HG02678 (cell line): ENCODE measurements around the gene PTPRE.
A peak's percentile ranks its signal among the peaks of the same experiment; 100 is the strongest.

ENCODE experiments used
- ATAC-seq: cut with Tn5 transposase; IDR thresholded peaks from one replicate; pipeline ENCODE4 v1.9.1; 2021; ENCODE audit warnings: mild to moderate bottlenecking, moderate library complexity; ENCODE audit not compliant: unreplicated experiment

Gene PTPRE

DNA sequence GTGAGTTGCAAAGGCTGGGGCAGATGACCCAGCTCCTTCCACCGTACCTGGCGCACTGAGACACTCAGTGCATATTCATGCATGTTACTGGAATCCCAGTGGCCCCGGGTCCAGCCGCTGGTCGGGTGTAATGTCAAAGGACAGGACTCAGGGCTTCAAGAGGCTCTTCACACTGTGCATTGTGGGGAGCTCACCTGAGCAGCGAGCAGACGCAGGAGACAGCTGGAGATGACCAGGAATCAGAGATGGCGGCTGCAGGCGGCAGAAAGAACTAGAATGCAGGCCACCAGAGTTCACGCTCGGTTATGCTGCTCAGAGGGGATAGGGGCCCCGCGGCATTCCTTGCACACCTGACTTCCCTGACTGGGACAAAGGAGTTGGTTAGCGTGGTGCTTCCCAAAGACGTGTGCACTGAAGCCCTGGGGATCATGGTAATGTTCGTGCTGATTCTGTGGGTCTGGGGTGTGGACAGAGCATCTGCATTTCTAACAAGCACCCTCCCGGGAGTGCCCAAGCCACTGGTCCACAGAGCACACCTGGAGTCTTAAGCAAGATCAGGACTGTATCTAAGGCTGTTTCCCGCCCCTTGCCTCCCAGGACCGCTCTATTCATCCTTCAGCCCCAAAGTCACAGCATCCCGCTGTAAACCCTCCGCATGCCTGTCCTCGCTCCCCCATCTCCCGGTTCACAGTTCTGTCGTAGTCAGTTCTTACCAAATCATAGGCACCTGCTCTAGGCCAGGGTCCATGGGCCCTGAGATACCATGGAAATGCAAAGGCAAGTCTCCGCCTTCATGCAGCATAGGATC lies 148.4 kb downstream of the PTPRE start:
- ATAC-seq, result no peak

- no peak for ATAC-seq
These were observed 149.6 kb downstream of the PTPRE start for GRCh38 chr10:128056303-128057050.

- ATAC-seq, result no peak
These were observed 151.3 kb downstream of the PTPRE start for GRCh38 chr10:128058106-128058749.

- no peak for ATAC-seq
These were observed 151.8 kb downstream of the PTPRE start for GRCh38 chr10:128058750-128059134.

DNA sequence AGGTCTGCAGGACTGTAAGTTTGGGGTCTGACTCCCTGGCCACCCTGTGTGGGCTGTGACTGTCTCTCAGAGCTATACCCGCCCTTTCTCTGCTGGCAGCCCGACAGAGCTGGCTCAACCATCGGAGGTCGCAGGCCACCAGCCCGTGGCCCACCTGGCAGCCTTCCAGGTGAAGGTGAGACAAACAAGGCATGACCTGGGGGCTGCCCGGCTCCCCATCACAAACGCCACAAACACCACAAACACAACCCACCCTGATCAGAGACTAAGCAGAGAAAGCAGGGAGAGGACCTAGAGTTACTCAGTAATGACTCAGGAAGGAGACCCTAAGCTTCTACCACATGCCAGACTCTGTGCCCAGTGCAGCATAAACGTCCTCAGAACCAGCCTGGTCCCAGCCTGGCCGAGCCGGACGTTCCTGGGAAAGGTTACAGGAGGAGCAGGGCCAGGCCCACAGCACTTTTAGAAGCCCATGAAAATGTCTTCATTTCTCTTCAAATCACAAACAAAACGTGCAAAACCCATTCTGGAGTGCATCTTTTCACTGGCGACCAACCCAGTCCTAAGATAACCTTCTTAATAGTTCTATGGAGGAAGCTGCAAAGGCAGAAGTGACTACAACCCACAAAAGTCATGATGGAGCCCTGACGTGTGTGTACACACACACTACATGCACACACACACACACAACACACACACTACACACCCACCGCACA lies 152.5 kb downstream of the PTPRE start:
- no peak for ATAC-seq

DNA sequence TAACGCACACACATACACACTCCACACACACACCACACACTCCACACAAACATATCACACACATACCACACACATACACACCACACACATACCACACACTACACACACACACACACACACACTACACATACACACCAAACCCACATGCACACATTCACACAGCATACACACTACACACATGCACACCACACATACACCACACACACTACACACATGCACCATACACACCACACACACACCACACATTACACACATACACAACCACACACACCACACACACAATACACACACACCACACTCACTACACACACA lies 153.0 kb downstream of the PTPRE start:
- no peak for ATAC-seq

GRCh38 chr10:128060341-128061250 lies 153.7 kb downstream of the PTPRE start:
- no peak for ATAC-seq

DNA sequence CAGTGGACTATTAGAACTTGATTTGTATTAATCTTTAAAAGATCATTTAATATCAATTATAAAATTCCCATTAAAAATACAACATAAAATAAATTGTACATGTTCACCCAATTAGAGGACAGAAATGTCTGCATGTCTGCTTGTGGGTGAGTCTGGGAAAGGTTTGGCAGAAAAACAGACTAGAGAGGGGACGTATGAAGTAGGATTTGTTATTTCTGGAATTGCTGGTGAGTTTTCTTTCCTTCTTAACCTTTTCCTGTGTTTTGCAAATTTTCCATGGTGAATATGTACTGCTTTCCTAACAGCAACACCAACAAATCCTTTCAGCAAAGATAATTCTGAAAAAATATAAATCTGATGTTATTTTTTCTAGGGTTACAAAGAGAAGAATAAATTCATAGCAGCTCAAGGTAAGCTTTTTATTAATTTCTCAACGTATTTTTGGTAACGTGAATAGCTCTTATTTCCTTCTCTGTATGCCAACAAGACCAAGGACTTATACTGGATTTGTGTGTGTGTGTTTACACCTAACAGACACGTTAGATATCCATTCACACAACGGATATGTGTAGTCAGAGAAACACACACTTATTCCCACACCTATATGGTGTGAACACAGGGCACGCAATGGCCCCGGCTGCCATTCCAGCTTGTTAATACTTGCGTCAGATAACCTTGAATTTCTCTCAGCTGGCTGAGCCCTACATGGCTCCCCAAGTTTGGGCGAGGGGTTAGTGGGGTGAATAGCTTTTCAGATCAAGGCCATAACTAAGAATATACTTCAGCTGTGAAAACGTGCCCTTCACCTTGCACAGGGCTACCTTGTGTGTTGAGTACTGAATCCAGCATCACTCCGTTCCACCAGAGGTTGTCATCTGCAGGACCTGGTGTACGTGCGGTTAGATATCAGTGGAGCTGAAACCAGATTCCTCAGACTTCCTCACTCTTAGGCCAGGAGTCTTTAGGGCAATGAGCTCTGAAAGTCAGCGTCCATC lies 154.7 kb downstream of the PTPRE start:
- ATAC-seq, result no peak

DNA sequence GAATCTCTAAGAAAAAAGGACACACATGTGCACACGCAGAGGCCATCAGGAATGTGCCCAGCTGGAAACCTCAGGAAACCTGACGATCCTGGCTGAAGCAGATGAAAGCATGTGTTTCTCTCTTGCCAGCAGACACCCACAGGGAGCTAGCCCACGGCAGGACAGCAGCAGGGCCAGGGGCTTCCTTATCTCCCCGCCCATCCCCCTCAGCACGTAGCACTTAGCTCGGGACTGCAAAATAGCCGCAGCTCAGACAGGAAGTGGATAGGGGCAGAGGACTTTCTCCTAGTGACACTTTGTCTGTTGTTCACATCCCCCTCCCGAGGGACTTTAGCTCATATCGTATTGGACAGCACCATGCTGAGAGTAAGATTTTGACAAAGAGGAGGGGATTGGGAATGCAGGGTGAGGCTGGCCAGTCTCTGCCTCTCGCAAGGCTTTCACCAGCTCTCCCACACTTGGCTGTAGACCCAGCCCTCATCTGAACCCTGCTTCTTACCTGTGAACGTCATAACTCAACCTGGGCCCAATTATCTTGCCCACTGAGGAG lies 155.5 kb downstream of the PTPRE start:
- ATAC-seq, result peak; percentile 11

DNA sequence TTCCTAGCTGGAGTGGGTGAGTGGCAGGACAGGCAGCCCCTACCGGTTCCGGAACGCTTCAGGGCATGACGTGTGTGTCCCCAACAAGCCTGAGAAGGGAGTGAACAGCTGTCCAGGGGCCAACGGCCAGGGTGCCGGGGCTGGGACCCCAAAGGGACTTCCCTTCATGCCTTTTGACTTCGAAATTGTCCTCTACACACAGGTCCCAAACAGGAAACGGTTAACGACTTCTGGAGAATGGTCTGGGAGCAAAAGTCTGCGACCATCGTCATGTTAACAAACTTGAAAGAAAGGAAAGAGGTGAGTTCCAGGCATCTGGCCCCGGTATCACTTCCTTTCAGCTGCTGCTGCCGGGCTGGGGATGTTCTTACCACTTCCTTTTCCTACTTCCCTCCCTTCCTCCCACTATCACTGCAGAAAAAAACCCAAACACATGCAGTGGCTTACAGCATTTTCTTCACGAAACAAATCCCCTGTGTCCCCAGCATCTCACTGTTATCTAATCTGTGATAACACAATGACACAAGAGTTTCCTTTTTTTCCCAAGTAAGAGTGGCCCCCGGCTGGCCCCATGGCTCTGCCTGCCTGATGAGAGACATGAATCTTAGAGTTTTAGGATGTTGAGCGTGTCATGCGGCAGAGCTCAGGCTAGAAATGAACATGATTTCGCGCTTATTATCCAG lies 156.1 kb downstream of the PTPRE start:
- ATAC-seq, result peak; percentile 49

- ATAC-seq, result peak; percentile 27
These were observed 156.8 kb downstream of the PTPRE start for GRCh38 chr10:128063736-128064107.

DNA sequence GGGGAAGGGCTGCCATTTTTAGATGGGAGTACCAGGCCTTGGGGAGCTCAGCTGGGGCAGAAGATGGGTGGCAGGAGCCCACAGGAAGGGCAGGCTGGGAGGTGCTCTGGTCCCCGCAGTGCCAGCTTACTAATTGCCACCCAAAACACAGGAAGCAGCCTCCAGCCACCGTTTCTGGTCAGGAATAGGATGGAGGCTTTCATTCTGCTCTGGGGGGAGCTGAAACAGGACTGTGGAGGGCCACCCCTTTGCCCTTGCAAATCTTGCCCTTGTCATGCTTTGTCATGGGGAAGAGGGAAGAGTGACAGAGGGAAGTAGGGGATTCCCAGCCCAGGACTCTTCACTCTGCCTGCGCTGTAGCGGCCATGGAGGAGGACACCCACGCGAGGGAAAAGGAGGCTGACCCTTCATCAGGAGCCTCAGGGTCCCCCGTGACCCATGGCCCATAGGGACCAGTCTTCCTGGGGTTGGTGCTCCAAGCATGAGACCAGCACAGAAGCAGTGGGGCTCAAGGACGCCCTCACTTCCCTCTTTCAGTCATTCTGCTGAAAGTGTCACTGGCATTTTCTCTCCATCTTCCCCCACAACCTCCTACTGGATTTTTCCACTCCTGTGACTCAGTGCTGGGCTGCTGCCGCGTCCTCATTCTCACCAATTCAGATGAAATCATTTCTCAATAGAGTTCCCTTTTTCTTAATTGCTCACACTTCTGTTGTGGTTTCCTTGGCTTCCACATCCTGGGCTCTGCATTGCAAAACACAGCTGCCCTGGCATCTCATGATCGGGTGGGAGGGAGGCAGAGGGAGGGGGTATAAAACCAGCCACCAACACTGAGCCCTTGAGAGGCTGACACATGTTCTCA lies 157.4 kb downstream of the PTPRE start:
- peak; percentile 48 for ATAC-seq

DNA sequence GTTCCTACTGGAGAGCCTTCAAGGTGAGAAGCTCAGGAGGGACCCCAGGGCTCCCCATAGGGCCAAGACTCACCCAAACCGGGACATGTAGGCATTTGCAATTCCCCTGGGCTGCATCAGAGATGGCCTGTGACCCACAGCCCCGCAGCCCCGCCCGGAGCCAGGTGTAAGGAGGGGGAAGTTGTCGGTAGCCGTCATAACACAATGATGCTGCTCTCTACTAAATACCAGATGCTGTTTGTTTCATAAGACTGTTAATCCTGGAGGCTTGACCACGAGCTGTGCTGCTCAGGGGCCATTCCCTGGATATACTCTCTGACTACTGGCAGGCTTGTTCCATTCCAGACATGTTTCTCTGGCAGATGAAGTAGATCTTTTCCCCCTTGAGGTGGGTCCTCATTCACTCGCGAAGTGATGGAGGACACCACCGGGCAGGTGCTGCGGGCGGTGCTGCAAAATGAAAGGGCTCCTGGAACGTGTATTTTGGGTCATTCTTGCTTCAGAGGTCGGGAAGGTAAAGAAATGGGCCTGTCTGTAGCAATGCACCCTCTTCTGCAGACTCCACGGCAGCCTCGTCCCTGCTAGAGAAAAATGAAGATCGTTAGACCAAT lies 158.2 kb downstream of the PTPRE start:
- peak; percentile 39 for ATAC-seq

DNA sequence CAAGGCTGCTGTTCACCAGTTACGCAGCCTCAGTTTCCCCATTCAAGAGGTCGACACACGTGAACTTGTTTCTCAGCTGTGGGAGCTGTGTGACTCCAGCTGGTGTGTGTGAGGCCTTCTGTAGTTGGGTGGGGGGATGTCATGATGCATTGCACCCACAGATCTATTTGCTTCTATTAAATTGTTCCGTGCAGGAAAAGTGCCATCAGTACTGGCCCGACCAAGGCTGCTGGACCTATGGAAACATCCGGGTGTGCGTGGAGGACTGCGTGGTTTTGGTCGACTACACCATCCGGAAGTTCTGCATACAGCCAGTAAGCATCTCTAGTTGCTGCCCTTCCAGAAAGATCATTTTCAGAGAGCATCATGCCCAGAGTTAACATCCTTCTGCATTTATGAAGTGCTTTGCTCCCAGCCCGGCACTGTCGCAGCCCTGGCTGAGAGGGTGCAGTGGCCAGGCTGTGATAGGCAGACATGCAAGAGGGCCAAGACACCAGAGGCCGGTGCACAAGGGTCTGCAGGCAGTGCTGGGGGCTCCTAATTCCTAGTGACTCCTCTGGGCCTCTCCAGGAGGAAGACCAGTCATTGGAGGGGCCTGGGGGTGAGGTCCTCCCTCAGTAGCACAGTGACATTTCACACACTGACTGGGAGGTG lies 159.1 kb downstream of the PTPRE start:
- ATAC-seq, result no peak

DNA sequence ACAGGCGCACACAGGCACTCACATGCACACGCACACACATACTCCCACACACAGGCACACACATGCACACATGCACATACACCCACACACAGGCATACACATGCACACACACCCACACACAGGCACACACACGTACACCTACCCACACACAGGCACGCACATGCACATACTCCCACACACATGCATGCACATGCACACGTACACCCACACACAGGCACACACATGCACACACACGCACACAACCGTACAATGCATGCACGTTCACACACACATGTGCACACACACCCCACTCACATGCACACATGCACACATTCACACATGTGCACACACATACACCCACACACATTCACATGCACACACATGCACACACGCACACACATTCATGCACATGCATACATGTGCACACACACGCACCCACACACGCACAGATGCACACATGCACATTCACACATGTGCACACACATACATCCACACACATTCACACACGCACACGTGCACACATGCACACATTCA lies 160.0 kb downstream of the PTPRE start:
- ATAC-seq, result no peak

- ATAC-seq, result no peak
These were observed 160.9 kb downstream of the PTPRE start for GRCh38 chr10:128067691-128068397.
